ENCODE data around the gene SPP2.

Gene SPP2, protein sequence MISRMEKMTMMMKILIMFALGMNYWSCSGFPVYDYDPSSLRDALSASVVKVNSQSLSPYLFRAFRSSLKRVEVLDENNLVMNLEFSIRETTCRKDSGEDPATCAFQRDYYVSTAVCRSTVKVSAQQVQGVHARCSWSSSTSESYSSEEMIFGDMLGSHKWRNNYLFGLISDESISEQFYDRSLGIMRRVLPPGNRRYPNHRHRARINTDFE

DNA sequence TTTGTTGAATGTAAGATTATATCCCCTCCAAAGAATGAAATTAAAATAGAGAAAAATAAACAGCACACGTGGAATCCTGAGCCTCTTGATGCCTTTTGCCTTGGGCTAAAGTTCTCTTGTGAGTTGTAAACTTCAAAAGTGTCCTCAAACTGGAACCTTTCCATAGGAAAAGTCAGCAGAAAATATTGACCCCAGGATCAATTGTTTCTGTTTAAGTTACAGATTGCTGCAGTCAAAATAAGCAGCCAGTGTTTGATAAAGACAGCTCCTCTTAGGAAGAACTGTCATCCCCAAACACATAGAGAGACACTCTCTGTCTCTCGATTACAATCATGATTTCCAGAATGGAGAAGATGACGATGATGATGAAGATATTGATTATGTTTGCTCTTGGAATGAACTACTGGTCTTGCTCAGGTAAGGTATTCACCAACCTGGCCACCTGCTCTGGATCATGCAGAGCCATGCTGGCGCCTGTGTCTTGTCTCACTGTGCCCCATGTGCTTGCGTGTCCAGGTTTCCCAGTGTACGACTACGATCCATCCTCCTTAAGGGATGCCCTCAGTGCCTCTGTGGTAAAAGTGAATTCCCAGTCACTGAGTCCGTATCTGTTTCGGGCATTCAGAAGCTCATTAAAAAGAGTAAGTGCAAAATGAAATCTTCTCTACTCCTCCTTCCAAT lies at the start of gene SPP2:
Gene SPP2 (plus strand): TSS at position 248 of the 681 bp plus-strand sequence. CDS start 85 bp downstream, at position 333.
- DNase-seq: no peak

DNA sequence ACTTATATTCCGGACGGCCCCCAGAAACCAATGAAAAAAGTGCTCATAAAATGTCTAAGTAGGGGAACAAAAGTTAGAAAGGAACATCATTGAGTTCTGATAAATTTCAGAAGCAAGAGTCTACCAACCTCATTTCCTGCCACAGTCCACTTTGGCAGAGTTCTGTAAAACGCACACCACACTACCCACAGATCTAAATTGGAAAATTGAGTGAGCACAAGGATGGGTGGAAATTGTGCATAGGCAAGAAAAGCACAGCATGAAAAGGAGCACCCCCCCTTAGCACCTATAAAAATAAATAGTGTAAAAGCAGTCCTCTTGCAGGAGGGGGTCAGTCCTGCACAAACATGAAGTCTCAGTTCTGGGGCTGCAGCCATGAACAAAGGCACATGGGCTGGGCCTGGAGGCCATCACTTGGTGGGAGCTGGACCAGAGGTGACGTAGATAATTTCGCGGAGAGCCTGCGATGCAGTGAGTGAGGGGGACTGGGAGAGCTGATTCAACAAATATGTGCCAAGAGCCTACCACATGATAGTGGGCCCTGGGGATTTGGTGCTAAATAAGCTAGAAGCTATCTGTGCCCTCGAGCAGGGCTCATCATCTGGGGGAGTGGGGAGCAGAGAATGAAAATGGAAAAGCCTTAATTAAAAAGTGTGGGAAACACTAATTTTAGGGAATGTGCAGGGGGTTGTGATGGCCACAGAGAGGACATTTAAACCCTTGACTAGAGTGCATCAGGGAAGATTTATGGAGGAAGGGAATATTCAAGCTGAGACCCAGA lies 48.9 kb upstream of the SPP2 start:
- peak; percentile 21 for DNase-seq

DNA sequence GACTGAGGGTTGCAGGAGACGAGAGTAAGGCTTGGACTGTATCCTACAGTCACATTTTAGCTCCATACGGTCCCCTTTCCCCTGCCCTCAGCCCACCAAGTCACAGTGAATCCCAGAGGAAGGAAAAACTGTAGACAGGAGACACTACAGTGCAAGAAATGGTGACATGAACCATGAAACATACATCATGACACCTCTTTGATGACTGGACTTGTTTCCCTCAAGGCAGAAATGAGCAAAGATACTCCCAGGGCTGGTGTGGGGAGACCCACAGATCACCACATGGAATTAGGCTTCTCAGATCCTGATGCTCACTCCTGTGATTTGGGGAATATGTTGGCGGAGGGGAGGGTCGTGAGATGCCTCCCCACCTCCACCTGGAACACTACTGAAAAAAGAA lies 48.2 kb upstream of the SPP2 start:
- DNase-seq: no peak

DNA sequence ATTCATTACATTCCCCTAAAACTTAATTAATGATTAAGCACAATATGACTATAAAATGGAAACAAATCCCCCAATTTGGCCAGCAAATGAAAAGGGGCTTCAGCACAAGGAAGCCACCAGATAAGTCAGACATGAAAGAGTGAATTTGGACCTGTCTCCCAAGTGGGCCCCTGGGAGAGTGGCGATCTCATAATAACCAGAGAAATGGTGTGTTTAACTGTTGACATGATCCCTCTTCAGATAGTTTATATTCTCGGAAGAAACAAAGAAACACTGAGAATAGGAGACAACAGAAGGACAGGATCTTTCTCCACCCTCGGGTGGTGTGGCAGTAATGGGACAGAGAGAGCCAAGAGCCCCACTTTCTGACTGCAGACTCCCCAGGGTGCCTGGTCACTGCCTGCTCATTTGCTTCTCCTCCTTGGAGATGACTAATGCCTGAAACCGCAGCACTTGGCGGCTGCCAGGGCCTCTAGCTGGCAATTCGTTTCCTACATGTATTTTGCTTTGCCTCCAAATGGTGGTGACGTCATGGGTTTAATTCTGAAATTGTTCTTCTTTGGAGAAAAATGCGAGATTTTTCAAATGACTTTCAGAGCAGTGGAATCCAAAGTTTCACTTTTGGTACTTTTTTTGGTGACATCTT lies 46.4 kb upstream of the SPP2 start:
- DNase-seq: peak; percentile 28

DNA sequence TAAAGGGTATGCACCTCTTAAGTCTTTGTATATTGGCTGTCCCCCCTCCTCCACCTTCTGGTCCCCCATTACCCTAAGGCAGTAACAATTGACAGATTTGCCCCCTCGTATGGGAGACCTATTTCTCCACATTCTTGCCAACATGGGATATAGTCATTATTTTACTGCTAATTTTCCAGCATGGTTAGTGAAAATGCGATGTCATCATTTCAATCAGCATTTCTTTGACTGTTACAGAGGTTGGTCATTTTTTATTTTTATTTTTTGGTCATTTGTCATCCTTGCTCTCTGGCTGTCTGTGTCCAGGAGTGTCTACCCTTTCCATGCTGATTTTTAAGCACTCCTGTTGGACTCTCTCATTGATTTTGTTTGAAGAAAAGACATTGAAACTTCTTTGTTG lies 45.4 kb upstream of the SPP2 start:
- DNase-seq: no peak

DNA sequence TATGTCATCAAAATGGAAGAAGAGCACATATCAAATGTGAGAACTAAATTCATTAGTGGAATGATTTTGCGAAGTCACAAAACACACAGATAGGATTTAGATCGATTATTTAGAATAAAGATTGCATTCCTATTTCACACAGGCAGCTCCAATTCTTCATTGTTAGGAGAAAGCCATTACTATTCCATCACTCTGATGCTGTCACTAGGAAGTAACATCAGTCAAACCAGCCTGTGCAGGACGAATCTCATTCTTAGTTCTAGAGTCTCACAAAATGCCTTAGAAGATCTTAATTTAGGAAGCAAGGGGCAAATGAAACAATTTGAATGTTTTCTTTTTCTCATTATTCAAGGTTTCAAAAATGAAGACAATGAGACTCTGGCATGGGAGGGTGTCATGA lies 44.0 kb upstream of the SPP2 start:
- DNase-seq: no peak

DNA sequence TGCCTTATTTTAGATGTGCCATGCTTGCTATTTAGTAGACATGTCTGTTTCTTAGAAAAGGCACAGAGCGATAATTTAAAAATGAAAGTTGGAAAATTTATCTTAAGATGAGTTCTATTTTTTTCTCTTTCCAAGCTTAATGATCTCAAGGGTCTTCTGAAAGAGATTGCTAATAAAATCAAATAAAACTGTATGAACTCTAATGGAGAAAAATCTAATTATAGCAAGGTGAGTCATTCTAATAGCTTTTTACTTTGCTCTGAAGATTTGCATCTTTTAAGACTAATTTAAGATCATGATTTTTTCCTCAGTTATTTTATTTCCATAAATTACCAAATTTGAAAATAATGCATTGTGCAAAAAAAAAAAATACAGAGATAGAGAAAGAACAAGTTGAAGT lies 36.1 kb upstream of the SPP2 start:
- no peak for DNase-seq

DNA sequence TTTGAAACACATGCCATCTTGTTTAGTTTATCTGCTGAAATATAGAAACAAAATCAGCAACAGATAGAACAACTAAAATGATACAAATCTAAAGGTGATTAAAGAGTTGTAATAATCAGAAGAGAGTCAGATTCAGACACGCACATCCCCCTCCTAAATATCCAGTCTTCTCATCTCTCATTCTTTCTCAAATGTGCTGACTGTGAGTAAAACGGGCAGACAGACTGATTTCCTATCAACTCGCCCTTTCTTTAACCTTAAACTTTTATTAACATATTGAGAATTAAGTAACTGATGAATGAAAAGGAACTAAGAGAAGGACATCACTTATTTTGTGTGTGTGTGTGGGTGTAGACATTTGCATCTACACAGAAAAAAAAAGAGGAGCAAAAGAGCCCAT lies 34.6 kb upstream of the SPP2 start:
- DNase-seq: no peak

DNA sequence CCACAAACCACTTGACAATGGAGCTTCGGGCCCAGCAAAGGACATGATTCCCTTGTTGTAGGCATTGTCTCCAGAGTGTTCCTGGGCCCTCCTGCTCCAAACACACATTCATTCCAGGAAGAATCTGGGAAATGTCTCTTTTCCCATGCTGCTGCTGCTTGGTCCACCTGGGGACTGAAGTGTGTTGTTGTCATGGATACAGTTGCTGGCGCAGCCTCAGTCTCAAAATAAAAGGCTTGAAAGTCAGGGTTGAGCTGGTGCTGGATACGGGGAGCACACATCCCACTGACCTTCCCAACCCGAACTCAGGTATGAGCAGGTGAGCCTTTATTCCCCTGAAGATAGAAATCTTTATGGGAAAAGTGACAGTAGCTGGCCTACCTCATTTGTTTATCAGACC lies 30.6 kb upstream of the SPP2 start:
- DNase-seq: no peak

DNA sequence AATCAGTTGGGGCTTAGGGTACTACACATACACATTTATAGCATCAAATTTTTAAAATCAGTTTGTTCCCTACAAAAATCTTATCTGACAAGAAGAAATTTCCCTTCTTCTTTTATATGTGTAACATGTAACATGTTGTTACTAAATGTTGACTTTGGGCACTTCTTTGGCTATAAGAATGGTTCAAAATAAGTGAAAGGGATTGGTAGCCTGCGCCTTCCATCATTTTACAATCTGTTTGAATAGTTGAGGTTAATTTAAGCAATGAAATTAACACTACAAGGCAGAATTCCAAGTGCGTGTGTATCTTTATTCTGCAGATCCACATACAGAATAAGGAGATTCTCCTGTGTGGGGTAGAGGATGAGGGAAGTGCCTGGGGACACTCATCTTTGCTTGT lies 30.2 kb upstream of the SPP2 start:
- DNase-seq: no peak

DNA sequence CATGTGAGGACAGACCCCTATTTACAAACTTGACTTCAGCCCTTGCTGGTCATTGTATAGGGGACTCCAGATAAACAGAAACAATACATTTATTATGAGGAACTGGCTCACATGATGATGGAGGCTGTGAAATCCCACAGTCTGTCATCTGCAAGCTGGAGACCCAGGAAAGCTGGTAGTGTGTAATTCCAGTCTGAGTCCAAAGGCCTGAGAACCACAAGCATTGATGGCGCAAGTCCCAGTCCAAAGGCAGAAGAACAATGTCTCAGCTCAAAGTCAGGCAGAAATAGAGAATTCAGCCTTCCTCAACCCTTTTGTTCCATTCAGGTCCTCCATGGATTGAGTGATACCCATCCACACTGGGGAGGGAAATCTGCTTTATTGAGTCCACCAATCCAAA lies 28.1 kb upstream of the SPP2 start:
- no peak for DNase-seq

DNA sequence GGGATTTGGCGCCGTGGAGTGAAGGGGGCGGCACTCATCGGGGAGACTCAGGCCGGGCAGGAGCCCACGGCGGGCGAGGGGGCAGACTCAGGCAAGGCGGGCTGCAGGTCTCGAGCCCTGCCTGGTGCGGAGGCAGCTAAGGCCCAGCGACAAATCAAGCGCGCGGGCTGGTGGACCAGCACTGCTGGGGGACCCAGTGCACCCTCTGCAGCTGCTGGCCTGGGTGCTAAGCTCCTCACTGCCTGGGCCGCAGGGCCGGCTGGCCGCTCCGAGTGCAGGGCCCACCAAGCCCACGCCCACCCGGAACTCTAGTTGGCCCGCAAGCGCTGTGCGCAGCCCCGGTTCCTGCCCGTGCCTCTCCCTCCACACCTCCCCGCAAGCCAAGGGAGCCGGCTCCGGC lies 26.2 kb upstream of the SPP2 start:
- DNase-seq: no peak

DNA sequence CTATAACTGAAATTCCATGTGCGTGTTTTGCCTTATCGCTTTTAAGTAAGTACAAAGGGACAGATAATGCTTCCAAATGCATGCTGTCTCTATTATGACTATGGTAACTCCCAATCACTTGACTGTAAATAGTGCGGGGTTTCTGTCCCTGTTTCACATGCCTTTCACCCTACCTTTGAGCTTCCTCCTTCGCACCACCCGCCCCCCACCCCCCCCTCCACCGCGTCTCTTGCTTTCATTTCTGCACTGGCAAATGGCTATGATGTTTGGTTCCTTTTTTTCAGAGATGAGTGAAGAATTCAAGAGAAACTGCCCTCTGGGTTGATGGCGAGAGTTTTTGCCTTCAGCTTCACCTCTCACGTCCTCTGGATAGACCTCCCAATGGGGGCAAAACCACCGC lies 25.0 kb upstream of the SPP2 start:
- DNase-seq: peak; percentile 17

DNA sequence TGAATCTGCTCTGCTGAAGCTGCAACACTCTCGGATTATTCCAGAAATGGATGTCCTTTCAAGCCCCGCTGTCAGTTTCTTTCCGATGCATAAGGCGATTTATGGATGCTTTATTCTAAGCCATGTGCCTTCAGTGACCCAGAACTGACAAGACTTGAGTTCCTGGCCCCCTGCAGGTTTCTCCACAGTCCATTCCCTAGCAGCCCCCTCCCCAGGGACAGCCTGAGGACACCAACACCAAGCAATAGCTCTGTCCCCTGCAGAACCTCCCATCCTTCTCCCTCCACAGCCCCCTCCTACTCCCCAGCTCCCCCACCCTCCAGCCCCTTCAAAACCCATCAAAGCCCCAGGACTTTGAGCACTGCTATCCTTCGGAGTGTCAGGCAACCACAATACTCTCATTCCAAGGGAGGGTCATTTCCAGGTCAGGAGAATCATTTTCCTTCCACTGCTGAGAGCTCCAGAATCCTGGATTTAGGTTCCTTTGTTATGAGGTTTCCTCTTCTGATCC lies 24.6 kb upstream of the SPP2 start:
- DNase-seq: peak; percentile 72

DNA sequence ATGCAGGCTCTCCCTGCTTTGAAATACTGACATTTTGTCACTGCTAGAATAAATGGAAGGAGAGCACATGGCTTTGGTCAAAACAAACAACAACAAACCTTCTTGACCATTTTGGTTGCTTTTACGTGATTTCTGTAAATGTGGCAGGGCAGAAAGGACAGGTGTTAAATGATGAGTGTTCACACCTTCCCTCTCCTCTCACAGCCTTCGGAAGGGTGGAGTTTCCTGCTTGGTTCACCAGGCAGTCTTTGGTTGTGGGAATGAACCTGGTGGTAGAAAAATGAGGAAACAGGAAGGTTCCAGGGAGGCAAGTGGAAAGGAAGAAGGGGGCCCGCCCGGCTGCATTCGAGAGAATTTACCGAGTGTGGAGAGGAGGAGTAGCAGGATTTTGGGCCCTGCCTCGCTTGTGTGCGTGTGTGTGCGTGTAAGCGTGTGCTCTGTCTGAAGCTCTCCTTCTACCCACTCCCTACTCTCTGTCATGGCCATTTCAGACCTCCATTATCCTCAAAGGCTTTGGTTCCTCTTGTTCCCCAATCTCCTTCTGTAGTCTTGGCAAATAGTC lies 23.7 kb upstream of the SPP2 start:
- DNase-seq: no peak

DNA sequence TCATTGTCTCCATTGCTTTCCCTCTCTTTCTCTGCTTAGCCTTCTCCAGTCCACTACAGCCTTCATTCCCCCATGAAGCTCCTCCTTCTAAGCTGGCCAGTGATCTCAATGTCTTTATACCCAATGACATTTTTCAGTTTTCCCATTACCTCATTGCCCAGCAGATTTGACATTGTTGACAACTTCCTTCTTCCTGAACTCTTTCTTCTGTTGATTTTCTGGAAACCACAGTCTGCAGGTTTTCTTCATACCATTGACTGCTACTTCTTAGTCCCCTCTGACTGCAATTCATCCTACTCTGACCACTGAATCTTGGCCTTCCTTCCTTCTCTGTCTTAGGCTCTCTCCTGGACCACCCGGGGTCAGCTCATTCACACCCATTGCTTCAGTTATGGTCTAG lies 22.9 kb upstream of the SPP2 start:
- DNase-seq: no peak

DNA sequence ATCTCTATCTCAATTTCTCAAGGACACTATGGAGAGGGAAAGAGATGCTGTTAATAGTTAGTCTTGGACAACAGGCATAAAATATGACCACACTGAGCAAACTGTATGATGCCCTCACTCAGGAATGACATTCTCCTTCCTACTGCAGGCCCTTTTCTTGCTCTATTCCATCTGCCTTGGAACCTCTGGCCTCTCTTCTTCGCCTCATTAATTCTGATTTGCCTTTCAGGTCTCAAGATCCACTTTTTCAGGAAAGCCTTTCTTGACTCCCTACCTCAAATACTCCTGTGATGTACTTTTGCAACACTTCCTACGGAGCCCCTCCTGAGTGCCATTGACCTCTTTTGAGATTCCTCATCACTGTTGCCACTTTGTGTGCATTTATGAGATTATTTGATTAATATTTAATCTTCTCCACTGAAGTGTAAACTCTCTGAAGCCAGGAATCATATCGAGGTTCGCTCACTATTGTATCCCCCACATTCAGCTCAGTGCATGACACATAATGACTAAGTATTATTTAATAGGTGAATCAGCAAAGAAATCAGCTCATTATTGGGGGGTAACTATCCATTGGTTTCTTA lies 21.3 kb upstream of the SPP2 start:
- DNase-seq: no peak

DNA sequence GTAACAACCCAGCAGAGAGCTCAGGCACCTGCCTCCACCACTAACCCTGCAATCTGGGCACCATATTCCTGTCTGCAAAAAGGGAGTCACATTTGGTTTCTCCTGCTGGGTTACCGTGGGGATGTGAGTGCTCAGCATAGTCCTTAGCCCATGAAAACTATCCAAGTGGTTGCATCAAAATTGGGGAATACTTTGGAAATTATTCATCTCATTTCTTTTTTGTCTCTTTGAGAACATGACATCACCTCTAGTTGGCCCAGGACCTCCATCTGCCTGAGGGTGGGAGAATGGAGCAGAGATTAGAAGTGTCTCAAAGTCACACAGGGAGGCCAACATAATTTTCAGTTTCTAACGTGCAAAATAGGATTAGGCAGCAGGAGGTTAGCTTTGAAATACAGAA lies 19.3 kb upstream of the SPP2 start:
- DNase-seq: peak; percentile 6

DNA sequence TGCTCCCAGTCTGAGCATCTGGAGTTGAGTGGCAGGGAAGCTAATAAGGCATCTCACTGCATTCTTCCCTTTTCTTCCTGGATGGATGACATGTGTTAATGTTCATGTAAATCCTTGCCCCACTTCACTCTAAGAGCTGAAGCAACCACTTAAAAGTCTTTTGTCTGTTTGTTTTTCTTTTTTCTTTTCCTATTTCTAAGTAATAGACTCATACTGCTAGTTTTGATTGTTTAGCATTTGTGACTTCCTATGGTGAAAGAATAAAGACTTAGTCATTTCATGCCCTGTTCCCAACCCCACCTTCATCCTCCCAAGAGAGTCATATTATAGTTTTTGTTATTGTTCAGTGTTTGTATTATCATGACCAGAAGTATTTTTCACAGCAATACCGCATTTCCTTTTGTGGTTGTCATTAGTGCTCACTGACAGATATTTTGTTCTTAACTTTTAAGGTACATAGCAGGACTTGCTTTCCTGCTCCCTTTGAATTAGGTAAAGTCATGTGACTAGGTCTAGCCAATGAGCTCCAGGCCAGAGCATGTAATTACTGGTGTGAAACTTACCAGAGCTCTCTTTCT lies 18.1 kb upstream of the SPP2 start:
- no peak for DNase-seq

DNA sequence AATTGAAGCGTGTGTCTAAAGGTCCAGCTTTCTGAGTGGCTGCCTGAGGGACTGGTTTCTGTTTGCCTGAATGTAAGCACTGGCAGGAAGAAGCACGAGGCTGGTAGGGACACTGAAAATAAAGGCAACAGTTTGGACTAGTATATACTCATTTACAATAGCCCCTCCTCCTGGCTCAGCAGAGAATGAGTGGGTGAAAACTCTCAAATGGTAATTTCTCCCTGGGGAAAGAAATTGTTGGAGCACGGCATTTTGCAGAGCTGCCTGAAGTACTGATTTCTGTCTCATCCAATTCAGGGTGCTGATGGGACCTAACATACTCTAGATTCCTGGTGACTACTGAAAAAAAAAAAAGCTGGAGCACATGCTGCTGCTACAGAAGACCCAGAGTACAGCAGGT lies 17.3 kb upstream of the SPP2 start:
- peak; percentile 7 for DNase-seq

DNA sequence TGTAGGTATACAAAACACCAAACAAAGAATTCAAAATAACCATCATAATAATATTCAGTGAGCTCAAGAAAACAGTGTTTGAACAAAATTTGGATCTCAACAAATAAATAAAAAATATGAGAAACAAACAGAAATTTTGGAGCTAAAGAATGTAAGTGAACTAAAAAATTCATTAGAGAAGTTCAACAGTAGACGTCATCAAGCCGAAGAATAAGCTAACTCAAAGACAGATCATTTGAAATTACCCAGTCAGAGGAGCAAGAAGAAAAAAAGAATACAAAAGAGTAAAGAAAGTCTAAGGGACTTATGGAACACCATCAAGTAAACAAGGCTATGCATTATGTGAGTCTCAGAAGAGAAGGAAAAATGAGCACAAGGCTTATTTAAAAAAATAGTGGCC lies 16.6 kb upstream of the SPP2 start:
- DNase-seq: no peak

DNA sequence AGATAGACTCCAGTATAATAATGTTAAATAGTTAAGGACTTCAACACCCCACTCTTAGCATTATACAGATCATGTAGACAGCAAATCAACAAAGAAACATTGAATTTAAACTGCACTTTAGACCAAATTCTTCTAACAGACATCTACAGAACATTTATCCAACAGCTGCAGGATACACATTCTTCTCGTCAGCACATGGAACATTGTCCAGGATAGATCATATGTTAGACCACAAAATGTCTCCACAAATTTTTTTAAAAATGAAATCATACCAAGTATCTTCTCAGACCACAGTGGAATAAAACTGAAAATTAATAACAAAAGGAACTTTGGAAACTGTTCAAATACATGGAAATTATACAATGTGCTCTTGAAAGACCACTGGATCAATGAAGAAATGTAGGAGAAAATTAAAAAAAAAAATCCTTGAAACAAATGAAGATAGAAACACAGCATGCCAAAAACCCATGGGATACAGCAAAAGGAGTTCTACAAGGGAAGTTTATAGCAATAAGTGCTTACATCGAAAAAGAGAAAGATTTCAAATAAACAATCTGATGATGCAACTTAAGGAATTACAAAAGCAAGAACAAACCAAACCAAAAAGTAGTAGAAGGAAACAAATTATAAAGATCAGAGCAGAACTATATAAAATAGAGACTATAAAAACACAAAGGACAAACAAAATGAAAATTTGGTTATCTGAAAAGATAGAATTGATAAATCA lies 12.3 kb upstream of the SPP2 start:
- DNase-seq: no peak

Measured in NCI-H69 (cell line).